NCI-H2029 (cell line): ENCODE results near the gene TRMT2A.

ENCODE experiments used
- DNase-seq: peaks from one replicate; lab custom pipeline; 2025; lab: John Stamatoyannopoulos, UW

The TRMT2A gene

GRCh38 chr22:20102203-20102780 is 14.7 kb downstream of the TRMT2A start:
- DNase-seq = no peak

- no peak for DNase-seq
Observed at GRCh38 chr22:20101638-20102037, 15.4 kb downstream of the TRMT2A start.

DNA sequence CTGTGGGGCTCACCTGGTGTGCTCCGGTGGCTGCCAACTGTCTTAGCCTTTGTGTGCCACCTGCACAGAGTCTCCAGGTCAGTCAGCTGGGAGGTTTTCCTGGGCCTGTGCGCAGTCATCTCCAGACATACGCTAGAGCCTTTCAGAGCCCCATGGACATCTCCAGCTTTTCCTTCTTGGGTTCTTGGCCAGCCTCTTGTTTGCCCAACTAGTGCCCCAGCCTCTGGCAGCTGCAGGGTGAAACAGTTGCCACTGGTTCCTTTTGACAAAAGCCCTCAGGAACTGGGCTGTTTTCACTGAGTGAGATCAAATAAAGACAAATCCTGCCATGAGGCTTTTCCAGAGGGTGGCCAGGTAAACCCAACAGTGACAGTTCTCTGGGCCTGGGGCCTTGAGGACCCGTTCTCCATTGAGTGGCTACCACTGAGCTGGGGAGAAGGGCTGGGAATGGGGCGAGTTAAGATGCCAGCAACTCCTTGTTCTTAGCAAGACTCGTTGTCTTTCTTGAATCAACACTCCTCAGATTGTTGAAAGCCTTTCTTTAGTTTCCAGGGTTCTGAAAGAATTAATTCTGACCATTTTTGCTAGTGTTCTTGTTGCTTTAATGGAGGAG is 17.8 kb downstream of the TRMT2A start:
- DNase-seq = no peak

DNA sequence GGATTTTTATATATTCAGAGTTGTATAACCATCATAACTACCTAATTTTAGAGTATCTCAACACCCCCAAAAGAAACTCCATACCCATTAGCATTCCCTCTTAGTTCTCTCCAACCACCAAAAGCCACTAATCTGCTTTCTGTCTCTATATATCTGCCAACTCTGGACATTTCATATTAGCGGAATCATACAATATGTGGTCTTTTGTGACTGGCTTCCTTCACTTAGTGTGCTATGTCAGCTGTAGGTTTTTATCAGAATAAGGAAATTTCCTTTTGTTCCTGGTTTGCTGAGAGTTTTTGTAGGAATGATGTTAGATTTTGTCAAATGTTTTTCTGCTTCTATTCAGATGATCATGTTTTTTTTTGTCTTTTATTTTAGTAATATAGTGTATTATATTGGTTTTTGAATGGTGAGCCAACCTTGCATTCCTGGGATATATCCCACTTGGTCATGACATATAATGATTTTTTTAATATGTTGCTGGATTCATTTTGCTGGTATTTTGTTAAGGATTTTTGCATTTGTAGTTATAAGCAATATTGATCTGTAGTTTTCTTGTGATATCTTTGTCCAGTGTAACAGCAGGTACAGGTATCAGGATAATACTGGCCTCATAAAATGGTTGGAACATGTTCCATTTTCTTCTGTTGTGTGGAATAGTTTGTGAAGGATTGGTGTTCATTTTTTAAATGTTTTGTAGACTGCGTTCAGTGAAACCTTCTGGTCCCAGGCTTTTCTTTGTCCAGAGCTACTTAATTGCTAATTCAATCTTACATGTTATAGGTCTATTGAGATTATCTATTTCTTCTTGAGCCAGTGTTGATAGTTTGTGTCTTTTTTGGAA is 20.2 kb downstream of the TRMT2A start:
- DNase-seq = no peak

GRCh38 chr22:20095521-20095920 is 21.5 kb downstream of the TRMT2A start:
- no peak for DNase-seq

DNA sequence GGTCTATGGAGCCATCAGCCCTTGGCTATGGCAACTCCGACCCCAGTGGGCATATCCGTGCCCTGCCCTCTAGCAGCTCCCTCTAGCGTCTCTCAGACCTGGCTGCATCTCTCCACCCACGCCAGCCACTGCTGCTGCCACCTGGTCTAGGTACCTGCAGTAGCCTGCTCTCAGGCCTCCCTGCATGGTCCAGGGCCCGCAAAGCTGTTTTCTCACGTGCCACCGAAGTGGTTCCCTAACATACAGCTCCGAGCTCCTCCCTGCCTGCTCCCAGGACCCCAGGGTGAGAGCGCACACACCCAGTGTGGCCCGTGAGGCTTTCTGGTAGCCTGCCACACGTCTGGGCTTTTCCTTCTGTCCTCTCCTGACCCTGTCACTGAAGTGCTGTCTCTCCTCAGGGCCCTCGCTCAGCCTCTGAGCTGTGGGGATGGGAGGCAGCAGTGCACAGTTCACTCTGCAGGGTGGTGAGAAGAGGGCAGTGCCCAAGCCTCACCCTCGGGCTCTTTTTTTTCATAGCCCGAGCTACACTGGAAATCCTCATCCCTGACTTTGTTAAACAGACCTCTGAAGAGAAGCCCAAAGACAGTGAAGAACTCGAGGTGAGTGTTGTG is 22.7 kb downstream of the TRMT2A start:
- no peak for DNase-seq

DNA sequence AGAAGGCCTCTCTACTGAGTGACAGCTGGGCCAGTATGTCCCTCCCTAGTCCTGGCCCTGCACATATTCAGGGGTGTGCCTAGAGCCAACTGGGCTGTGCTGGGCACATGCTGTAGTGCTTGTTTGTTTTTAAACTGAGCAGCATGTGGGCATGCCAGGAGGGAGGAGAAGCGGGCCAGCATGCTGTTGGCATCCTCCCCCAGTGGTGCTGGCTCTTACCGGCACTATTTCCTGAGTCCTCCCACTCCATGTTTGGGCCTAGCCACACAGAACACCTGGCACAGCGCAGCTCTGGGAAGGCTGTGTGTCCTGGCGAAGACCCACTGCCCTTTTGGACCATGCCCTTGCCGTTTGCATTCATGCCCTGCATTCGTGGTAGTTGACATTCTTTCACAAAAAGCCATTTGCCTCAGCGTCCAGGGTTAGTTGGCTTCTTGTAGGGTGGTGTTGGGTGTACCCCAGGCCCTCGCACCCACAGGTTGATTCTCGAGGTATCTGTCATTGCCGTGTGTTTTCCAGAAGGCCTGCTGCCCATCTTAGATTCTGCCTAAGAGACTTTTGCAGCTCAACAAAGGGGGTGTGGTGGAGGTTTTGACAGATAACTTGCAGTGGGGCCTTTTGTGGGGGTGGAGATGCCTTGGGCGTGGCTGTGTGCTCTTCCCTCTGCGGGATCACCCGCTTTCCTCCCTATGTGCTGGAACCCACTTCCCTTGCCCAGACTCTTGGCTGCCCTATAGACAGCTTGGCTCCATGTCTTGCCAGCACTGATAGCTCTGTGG is 23.4 kb downstream of the TRMT2A start:
- no peak for DNase-seq

DNA sequence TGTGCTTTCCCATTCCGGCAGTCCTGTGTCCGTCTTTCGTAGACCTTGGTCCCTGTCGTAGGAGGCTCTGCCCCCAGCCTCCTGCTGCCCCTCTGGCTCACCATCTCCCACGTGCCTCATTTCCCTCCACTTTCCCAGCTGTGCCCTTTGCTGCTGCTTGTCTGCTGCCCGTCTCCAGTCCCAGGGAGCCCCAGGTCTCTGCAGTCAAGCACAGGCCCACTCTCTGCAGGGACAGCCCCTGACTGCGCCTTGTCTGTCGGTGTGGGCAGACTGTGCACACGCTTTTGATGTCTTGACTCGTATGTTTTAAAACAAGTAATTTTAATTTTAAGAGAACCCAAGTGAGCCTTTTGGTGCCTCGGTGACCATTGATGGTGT is 24.6 kb downstream of the TRMT2A start:
- DNase-seq = no peak

GRCh38 chr22:20091690-20092476 is 25.1 kb downstream of the TRMT2A start:
- DNase-seq = no peak

DNA sequence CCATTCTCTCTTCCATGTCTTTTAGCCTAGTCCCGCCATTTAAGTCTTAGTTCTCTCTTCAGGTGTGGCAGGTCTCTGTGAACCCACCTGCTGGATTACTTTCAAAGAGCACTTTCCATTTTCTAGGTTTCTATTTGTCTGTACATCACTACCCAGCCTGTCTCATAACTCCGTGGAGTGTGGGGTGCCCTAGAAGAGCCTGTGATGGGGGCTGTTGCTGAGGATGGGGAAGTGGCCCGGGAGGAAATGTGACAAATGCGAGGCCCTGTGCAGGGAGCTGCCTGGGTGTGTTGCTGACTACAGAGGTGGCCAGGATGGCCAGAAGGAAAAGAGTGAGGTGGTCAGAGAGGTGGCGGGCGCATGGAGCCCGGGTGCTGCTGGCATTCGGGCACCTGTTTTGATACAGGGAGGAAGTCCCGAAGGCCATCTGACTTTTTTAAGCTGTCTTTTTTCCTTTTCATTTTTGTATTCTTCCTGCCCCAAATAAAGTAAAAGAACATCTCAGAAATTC is 26.2 kb downstream of the TRMT2A start:
- no peak for DNase-seq

DNA sequence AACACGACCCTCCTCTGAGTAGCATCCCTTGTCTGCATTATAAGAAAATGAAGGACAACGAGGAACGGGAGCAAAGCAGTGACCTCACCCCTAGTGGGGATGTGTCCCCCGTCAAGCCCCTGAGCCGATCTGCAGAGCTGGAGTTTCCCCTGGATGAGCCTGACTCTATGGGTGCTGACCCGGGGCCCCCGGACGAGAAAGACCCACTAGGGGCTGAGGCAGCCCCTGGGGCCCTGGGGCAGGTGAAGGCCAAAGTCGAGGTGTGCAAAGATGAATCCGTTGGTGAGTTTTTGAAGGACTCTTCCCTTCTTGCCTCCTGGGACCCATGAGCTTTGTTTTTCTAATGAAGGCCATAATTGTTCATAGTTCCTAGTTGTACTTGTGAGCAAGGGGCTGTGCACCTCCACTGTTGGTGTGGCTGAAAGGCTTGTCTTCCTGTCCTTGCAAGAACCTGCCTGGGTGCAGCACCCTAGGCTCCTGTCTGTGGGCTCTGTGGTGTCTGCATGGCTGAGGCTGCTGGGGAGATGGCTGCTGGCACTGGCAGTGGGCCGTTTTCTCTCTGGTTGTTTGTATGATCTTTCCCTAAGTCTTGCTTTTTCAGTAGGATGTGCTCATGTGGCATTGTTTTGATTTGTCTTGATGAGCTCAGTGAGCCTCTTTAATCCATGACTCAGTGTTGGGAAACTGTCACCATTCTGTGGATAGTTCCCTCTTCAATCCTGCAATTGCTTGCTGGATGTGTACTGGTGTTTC is 26.9 kb downstream of the TRMT2A start:
- no peak for DNase-seq

GRCh38 chr22:20089226-20089976 is 27.6 kb downstream of the TRMT2A start:
- DNase-seq = no peak

DNA sequence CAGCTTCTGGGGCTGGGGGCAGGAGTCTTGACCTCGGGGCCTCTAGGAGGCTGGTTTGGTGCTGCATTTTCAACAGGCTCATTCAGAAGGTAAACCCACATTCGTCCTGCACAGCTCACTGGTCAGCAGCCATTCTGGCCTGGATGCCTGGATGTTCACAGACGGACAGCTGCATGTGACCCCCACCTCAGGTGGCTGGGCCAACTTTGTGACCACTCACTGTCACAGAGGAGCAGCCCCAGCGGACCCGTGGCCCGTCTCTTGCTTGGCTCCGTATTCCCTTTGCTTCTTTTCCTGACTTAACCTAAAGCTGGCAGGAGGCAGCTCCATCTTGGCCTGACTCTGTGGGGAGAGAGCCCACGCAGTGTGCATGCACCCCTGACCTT is 28.8 kb downstream of the TRMT2A start:
- no peak for DNase-seq

DNA sequence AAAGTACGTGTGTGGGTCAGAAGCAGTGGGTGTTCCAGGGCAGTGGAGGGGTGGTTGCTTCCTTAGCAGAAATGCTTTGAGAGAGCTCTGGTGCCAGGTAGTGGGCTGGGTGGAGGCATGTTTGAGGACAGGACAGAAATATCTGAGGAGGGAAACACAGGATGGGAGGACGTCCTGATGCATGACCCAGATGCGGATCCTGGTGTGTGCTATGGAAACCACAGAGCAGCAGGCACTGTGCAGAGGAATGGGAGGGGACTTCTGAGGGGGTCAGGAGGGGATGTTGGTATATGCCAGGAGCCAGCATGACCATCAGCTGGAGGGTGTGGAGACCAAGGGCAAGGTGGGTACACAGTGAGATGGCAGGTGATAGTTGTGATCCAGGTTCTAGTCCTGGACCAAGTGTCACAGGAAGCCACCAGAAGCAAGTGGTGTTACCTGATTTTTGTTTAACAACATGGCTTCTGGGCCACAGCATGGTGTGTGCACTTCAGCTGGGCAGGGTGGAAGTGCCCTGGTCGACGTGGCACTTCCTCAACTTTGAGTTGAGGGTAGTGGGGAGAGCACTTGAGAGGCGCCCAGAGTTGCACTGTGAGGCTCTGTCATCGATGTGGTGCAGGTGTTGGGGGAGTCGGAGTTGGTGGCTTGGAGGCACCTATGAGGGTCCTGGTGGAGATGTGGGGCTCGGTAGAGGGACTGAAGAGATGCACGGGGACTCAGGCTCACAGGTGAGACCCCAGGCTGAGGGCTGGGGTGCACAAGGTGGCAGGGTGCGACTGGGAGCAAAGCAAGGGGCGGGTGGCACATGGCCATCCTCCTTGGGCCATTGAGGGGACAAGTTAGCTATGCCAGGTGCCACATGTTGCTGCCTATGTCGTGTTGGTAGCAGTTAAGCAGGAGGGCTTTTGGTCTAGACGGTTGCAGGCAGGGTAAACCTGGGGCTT is 29.4 kb downstream of the TRMT2A start:
- DNase-seq = no peak

- no peak for DNase-seq
Observed at GRCh38 chr22:20086763-20087162, 30.3 kb downstream of the TRMT2A start.

- no peak for DNase-seq
Observed at GRCh38 chr22:20086101-20086599, 30.9 kb downstream of the TRMT2A start.

DNA sequence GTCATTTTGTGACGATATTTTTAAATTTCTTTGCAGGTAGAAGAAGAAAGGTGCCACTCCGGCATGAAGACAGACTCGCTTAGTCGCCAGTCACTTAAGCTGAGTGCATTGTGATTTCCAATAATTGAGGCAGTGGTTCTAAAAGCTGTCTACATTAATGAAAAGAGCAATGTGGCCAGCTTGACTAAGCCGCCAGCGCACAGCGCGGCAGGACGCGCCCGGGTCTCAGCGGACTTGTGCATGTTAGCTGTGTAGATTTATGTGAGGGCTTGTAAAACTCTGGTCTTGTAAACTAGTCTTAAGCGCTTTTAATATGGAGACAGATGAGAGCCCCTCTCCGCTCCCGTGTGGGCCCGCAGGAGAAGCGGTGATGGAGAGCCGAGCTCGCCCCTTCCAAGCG is 31.4 kb downstream of the TRMT2A start:
- no peak for DNase-seq
